HepG2 (cell line): ENCODE measurements around the gene SPECC1L. TPM values are rescaled to one million over a fixed set of nuclear protein-coding genes. Genes with fewer than 3 reads are reported as not detected.
"Not testable (repeated sequence)": the region's sequence is repeated elsewhere in the genome, so short reads cannot be mapped to it uniquely, and the experiment has no call there.

Source experiments
- ATAC-seq: fragments of 200-7000 bp; cut with Tn5 transposase; 3 replicates; pipeline ENCODE4 v1.9.1; 2020; ENCODE audit warnings: mild to moderate bottlenecking, moderate library complexity
- BruUV-seq: library from RNA; stranded (reverse); fragments of 400-500 nt; replicated peaks from 2 replicates; lab custom pipeline; 2021; lab: Mats Ljungman, UMichigan
- CTCF ChIA-PET: fragments of 300-600 bp; formaldehyde crosslinking; extraction: SDS; loops from one replicate; lab custom pipeline; 2021; ENCODE audit warnings: low total read pairs, inconsistent platforms, low intra/inter-chr PET ratio; lab: Yijun Ruan, JAX
- POLR2A ChIA-PET: fragments of 350-600 bp; sonication (Branson Sonifier 250); formaldehyde crosslinking; loops from one replicate; lab custom pipeline; 2020; ENCODE audit warnings: antibody characterized with exemption, inconsistent platforms; lab: Yijun Ruan, JAX
- DNase-seq: peaks from one replicate; pipeline ENCODE4 v3.0.0-alpha.2; 2015; ENCODE audit warnings: low spot score
- FAIRE-seq: peaks from 3 replicates; lab custom pipeline; 2011; peaks lifted over from hg19 to GRCh38; lab: Jason Lieb, UNC
- H2AFZ ChIP-seq: one replicate; pipeline ENCODE4 v1.6.1; 2011; ENCODE audit warnings: low read length, inconsistent platforms
- H3K27ac ChIP-seq: fragments of 300-600 bp; 3 replicates; pipeline ENCODE4 v1.8.0; 2011; ENCODE audit warnings: mixed run types, mild to moderate bottlenecking, mixed read lengths, low read length, inconsistent platforms; ENCODE audit not compliant: insufficient read depth; ENCODE audit errors: extremely low read length
- H3K27me3 ChIP-seq, 2 experiments: fragments of 200-600 bp in 1 of 2; 2 replicates in 1 of 2; 3 replicates in 1 of 2; pipeline versions ENCODE4 v1.6.0 to v1.8.0; 2011; ENCODE audit warnings: low read length in 2 of 2, mild to moderate bottlenecking in 2 of 2, moderate library complexity in 2 of 2, inconsistent platforms in 1 of 2; ENCODE audit not compliant: insufficient read depth in 2 of 2, control insufficient read depth in 1 of 2
- H3K36me3 ChIP-seq, 2 experiments: fragments of 200-600 bp in 1 of 2; replicated peaks in 1 of 2; 2 replicates in 1 of 2; 3 replicates in 1 of 2; pipeline versions ENCODE4 v1.5.1 to v1.8.0; 2011; ENCODE audit warnings: low read length in 2 of 2, inconsistent platforms in 1 of 2; ENCODE audit not compliant: insufficient read depth in 2 of 2, control insufficient read depth in 1 of 2
- H3K4me1 ChIP-seq: 2 replicates; pipeline ENCODE4 v1.5.1; 2012; ENCODE audit warnings: low read length, inconsistent platforms; ENCODE audit not compliant: insufficient read depth
- H3K4me2 ChIP-seq: 2 replicates; pipeline ENCODE4 v1.6.0; 2011; ENCODE audit warnings: low read depth, low read length, inconsistent platforms
- H3K4me3 ChIP-seq, 3 experiments: fragments of 200-600 bp in 1 of 3; sonication (generic), shearing (Covaris generic) in 1 of 3; replicated peaks in 1 of 3; 2 replicates each; pipeline ENCODE4 v1.5.1; 2011 to 2016; ENCODE audit warnings: low read length in 3 of 3, inconsistent platforms in 2 of 3, low read depth in 2 of 3, mild to moderate bottlenecking in 2 of 3, control low read depth in 1 of 3, mixed read lengths in 1 of 3; ENCODE audit not compliant: insufficient read depth in 1 of 3
- H3K79me2 ChIP-seq: one replicate; pipeline ENCODE4 v1.6.1; 2011; ENCODE audit warnings: low read length, inconsistent platforms; ENCODE audit not compliant: insufficient read depth
- H3K9ac ChIP-seq: 2 replicates; pipeline ENCODE4 v1.6.0; 2011; ENCODE audit warnings: mild to moderate bottlenecking, low read depth, low read length, inconsistent platforms; ENCODE audit not compliant: insufficient read depth
- H3K9me3 ChIP-seq: 2 replicates; pipeline ENCODE4 v1.5.1; 2012; ENCODE audit warnings: mild to moderate bottlenecking, low read length
- H4K20me1 ChIP-seq: 2 replicates; pipeline ENCODE4 v1.6.0; 2011; ENCODE audit warnings: inconsistent platforms, mild to moderate bottlenecking, low read length, moderate library complexity; ENCODE audit not compliant: insufficient read depth
- WGBS: methylation state at CpG from one replicate; pipeline ENCODE4 v1.1.6; 2017; ENCODE audit warnings: low lambda C conversion rate; 5-methylcytosine and 5-hydroxymethylcytosine counted together
- in situ Hi-C: cut with HindIII; loops from 2 replicates; pipeline ENCODE4 v1.10.0; 2017; ENCODE audit warnings: low pct_unique_long_range_greater_than_20kb; ENCODE audit not compliant: extremely low pct_ligation_motif_present
- intact Hi-C: fragments of 100-400 bp; cut with micrococcal nuclease; formaldehyde crosslinking; loops from one replicate; pipeline ENCODE4 v1.10.0; 2022; ENCODE audit not compliant: unreplicated experiment
- polyA plus RNA-seq, 8 experiments: library from polyadenylated mRNA; depleted of rRNA in 3 of 8; stranded (reverse) in 7 of 8; unstranded in 1 of 8; fragments of >200 nt; fragmentation: Illumina TruSeq in 4 of 8; extraction: Trizol in 4 of 8; gene quantifications; 2 replicates each; pipeline versions ENCODE4 v1.2.1 to v1.2.3, GENCODE V29; 2011 to 2016; ENCODE audit warnings: low read depth in 4 of 8, missing spikeins in 1 of 8, mixed read lengths in 1 of 8; ENCODE audit not compliant: insufficient read depth in 1 of 8
- total RNA-seq, 5 experiments: library from RNA; depleted of rRNA; stranded (reverse); fragments of >200 nt; fragmentation: Illumina TruSeq; extraction: Trizol; gene quantifications; 2 replicates each; pipeline ENCODE4 v1.2.3, GENCODE V29; 2016; ENCODE audit warnings: low read depth in 1 of 5

Gene SPECC1L
- total and polyA plus RNA-seq, 2 of the 13 experiments (the other 11 are each of a cell fraction or from before 2014, with no cell fraction given), result 14.1 to 30.3 TPM

DNA sequence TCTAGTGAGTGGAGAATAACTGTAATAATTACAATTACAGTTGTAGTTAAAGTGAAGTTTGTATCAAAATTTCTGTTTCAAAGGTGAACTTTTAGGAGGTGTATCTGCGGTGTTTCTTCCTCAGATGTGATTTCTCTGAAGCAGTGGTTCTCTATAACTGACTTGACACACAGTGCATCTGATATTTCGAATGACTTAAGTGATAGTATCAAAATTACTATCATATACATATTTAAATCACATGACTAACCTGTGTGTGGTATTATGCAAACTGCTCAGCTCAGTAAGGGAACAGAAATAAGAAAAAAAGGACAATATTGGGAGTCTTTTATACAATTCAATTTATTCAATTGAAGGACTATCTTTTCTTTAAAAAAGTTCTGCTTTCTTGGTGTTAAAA is 2.4 kb downstream of the SPECC1L start:
- H3K79me2 ChIP-seq, result peaks cover 56% of the 10 kb centered on the region
- H3K4me2 ChIP-seq, result 0 out of 2 replicates have a peak overlapping the region, but pooled peaks have one; percentile 15
- H3K27ac ChIP-seq, H3K27me3 ChIP-seq, H4K20me1 ChIP-seq, H3K4me3 ChIP-seq, H3K9me3 ChIP-seq, DNase-seq, FAIRE-seq, BruUV-seq, CTCF ChIA-PET, in situ Hi-C loops, H3K9ac ChIP-seq, ATAC-seq, POLR2A ChIA-PET, H2AFZ ChIP-seq, H3K36me3 ChIP-seq: not testable (repeated sequence)
- intact Hi-C loops, result loop anchor here (10.0 kb wide), 1 partner anchor 232 kb away; no protein-coding TSS in a partner anchor
- 100% methylated on average over 2 of the region's 2 CpGs for WGBS
- peaks cover 56% of the 10 kb centered on the region for H3K4me1 ChIP-seq

DNA sequence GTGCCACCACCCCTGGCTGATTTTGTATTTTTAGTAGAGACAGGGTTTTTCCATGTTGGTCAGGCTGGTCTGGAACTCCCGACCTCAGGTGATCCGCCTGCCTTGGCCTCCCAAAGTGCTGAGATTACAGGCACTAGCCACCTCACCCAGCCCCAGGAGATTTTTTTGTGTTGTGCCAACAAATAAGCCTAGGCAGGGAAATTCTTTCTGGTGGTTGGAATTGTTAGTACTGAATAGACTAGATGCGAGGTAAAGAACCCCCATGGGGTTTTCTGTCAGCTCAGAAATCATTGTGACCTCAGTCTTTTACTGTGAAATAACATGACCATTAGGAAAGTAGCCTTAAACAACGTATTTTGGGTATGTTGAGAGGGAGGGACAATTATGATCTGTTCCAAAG is 3.3 kb downstream of the SPECC1L start:
- H3K36me3 ChIP-seq, H3K9me3 ChIP-seq, H3K4me3 ChIP-seq, H4K20me1 ChIP-seq, DNase-seq, H2AFZ ChIP-seq, CTCF ChIA-PET, ATAC-seq, H3K4me2 ChIP-seq, POLR2A ChIA-PET, H3K27me3 ChIP-seq, H3K9ac ChIP-seq, BruUV-seq, H3K27ac ChIP-seq, in situ Hi-C loops, FAIRE-seq: not testable (repeated sequence)
- peaks cover 52% of the 10 kb centered on the region for H3K4me1 ChIP-seq
- H3K79me2 ChIP-seq, result peaks cover 59% of the 10 kb centered on the region
- intact Hi-C loops, result loop anchor here (10.0 kb wide), 1 partner anchor 231 kb away; no protein-coding TSS in a partner anchor
- WGBS, result 89% methylated on average over 4 of the region's 4 CpGs

GRCh38 chr22:24274696-24275405 is 4.2 kb downstream of the SPECC1L start:
- H4K20me1 ChIP-seq, H3K27me3 ChIP-seq, in situ Hi-C loops, FAIRE-seq, H3K9ac ChIP-seq, H2AFZ ChIP-seq, ATAC-seq, BruUV-seq, H3K36me3 ChIP-seq, POLR2A ChIA-PET, H3K4me2 ChIP-seq, H3K4me3 ChIP-seq, H3K27ac ChIP-seq, H3K9me3 ChIP-seq, CTCF ChIA-PET, DNase-seq: not testable (repeated sequence)
- intact Hi-C loops, result loop anchor here (10.0 kb wide), 1 partner anchor 230 kb away; no protein-coding TSS in a partner anchor
- H3K4me1 ChIP-seq, result peaks cover 42% of the 10 kb centered on the region
- WGBS, result 51% methylated on average over 6 of the region's 7 CpGs
- H3K79me2 ChIP-seq, result peaks cover 61% of the 10 kb centered on the region

GRCh38 chr22:24280363-24280762 is 9.7 kb downstream of the SPECC1L start:
- ATAC-seq, H2AFZ ChIP-seq, H3K27ac ChIP-seq, BruUV-seq, H3K27me3 ChIP-seq, H3K36me3 ChIP-seq, H3K4me3 ChIP-seq, intact Hi-C loops, H3K9ac ChIP-seq, H4K20me1 ChIP-seq, POLR2A ChIA-PET, H3K4me2 ChIP-seq, H3K9me3 ChIP-seq, FAIRE-seq, DNase-seq, in situ Hi-C loops, CTCF ChIA-PET: not testable (repeated sequence)
- 92% methylated on average over 1 of the region's 1 CpG for WGBS
- Histone ChIP-seq H3K4me1 (peaks cover 20% of the 10 kb centered on the region), H3K79me2 (peaks cover 65% of the 10 kb centered on the region)
